Midbrain (tissue), 1 donor: Measurements from ENCODE around the gene SAA2.
A peak's percentile ranks its signal among the peaks of the same experiment; 100 is the strongest.
"Not testable (repeated sequence)": the region's sequence is repeated elsewhere in the genome, so short reads cannot be mapped to it uniquely, and the experiment has no call there.

Experiments
- DNase-seq: peaks from one replicate; lab custom pipeline; 2025; lab: John Stamatoyannopoulos, UW

The SAA2 gene

DNA sequence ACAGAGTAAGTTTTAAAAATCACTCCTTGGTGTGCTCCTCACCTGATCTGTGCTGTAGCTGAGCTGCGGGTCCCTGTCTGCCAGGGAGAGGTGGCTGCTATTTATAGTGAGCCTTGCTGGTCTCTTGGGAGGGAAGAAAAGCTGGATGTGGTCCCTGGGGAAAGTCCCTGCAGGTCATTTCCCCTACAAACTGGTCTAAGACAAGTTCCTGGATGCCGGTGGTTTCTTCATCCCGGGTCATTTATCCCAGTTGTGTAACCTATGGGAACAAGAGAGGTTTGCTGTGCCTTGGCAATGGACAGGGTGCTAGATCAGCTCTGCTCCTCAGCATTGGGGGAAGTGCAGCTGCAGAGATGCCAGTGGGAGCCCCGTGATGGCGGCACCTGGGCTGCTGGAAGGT lies at the start of gene SAA2:
Gene SAA2, minus strand, starts transcription at position 108 of the 400 bp plus-strand sequence. CDS start 657 bp downstream, outside the sequence.
- DNase-seq = no peak

DNA sequence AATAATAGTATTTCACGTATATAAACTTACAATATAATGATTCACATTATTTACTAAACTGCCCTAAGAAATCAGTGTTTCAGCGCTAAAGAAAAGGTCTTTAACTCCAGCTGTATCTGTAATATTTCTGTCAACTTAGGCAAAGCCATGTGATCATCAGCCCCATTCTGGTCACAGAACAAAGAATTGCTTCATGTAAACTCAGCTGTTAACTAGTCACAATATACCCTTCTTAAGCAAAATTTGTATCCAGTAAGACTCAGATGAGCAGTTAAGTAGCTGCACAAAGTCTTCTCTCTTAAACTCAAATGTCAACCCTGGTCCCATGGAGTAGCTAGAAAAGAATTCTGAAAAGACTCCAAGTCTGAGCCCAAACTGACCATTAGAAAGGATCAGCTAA lies 46.8 kb upstream of the SAA2 start:
- DNase-seq = peak; percentile 13

DNA sequence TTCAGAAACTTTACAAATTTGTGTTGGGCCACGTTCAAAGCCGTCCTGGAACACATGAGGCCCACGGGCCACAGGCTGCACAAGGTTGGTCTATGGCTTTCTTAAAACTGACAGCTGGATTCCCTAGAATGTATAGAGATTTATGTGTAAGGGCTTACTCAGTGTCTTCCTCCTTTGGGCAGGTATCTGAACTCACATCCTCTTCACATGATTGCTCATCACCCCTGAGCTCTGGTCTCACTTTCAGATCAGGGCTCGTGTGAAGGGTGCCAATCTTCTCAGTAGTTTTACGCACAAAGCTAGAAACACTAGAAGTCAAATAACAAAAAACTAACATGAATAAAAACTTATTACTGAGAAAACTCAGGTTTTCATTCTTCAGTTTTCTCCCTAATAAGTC lies 46.4 kb upstream of the SAA2 start:
- DNase-seq = no peak

DNA sequence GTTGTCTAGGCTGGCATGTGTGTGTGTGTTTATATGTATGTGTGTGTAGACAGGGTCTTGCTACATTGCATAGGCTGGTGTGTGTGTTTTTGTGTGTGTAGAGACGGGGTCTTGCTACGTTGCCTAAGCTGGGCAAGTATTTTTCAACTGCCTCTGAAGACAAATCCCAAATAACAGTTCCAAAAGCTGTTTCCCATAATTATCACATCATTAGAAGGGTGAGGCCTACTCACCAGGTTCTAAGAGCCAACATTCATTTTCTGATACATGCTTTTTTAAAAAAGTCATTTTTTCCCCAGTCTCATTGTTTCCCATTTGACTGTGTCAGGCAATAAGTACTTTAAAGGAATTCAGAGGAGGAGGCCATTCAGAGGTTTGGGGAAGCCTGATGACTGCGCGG lies 40.4 kb upstream of the SAA2 start:
- no peak for DNase-seq

DNA sequence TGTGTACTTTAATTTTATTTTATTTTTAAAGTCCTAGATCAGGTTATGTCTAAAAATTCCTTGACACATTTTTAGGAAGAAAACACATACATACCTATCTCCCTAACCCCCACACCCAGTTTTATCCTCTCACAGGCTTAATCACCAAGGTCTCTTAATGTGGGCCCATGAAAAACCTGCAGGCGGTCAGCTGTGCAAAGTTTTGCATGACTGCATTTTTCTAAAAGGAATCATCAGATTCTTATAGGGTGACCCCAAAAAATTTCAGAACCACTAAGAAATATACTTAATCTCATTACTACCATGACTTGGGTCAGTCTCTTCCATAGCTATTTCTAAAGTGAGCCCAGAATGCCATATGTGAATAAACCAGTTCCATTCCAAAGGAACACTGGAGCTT lies 37.4 kb upstream of the SAA2 start:
- DNase-seq = no peak

DNA sequence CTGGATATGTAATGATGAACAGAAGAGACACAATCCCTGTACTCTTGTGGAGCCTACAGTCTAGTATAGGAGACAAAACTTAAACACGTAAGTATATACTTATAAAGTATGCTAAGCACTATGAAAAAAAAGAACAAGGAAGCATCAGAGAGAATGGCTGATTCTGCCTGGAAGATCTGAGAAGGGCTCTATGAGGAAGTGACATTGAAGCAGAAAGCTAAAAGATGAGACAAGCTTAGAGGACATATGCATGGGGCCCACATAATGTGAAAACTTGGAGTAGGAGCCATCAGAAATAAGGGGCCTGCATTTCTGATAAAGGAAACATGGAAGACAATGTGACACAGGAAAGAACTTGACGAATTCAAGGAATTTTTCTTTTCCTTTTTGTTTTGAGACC lies 34.2 kb upstream of the SAA2 start:
- DNase-seq = no peak

DNA sequence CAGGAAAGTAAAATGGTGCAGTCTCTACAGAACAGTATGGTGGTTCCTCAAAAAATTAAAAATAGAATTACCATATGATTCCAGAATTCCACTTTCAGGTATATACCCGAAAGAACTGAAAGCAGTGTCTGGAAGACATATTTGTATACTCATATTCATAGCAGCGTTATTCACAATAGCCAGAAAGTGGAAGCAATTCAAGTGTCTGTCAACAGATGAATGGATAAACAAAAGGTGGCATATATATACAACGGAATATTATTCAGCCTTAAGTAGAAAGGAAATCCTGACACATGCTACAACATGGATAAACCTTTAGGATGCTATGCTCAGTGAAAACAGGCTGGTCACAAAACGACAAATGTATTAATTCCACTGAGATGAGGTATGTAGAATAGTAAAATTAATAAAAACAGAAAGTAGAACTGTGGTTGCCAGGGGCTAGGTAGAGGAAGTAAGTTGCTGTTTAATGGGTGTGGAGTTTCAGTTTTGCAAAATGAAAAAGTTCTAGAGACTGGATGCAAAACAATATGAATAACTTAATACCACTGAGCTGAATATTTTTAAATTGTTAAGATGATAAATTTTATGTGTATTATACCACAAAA lies 32.1 kb upstream of the SAA2 start:
- DNase-seq = no peak

DNA sequence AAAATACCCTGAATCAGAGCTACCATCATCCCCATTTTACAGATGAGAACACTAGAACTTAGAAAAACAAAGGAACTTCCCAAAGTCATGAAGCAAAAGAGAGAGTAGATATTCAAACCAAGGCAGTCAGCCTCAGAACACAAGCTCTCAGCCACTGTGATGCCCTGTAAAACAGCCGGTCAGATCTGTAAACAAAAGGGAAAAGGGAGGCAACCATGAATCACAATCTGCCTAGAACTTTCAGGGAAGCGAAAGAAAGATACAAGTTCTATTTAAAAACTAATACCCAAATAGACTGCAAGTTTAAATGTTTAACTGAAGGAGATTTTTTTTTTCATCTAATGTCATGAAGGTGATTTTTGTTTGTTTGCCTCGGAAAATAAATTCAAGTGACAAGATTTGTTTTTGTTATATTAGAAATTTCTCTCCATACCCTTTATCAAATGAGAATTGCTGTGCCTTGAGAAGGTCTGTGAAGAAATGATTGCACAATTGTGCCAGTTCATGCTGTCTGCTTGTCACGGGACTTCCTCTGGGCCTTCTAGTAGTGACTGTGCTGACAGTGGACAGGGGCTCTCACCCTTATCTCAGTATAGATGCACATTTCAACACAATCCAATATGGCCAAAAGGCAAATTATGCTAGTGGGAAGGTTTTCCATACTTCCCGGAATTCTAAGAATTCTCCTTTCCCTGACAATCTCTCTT lies 29.2 kb upstream of the SAA2 start:
- DNase-seq = no peak

DNA sequence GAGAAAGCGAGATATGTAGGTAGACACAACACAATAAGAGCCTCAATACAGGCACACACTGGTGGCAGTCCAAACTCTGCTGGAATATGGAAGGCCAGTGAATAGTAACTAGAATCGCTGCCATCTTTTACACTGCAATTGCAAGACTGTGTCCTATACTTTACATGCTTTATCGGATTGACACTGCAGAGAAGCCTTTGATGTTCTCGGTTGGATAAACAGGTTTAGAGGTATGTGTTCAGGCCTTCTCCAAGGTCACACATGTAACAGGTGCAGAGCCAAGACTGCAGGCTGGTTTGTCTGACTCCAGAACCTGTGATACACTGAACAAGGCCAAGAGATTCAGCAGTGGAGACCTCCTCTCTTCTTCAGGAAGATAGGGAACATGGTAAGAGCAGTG lies 22.7 kb upstream of the SAA2 start:
- DNase-seq = no peak

DNA sequence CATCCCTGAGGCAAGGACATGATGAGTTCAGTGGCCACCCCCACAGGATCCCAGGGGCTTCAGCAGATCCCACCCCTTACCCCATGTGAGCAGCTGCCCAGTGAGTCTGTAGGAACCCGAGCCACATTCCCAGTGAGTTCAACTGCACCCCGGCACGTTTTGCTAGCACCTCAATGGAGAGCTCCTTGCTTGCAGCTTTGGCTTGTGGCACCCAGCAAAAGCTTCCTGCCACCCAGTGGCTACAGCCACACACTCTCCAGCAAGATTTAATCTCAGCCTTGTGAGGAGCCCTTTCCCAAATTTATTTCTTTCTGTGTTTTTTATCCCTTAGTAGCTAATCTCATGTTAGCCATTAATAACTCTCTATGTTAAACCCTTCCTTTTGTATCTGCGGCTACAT lies 21.6 kb upstream of the SAA2 start:
- DNase-seq = no peak

DNA sequence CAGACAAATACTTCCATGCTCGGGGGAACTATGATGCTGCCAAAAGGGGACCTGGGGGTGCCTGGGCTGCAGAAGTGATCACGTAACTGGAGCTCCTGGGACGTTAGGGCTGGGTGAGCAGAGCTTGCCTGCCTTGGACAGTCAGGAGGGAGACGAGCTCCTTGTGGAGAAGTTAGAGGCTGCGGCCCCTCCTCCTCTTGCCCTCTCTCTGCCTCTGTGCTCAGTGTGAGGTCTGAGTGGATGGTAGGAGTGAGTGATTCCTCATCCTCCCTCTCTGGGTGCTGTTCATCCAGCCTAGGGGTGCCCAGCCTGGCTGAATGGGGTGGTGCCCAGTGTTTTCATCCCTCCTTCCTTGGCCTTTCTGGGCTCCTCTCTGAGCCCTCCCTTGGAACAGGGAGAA lies 20.8 kb upstream of the SAA2 start:
- DNase-seq = not testable (repeated sequence)

DNA sequence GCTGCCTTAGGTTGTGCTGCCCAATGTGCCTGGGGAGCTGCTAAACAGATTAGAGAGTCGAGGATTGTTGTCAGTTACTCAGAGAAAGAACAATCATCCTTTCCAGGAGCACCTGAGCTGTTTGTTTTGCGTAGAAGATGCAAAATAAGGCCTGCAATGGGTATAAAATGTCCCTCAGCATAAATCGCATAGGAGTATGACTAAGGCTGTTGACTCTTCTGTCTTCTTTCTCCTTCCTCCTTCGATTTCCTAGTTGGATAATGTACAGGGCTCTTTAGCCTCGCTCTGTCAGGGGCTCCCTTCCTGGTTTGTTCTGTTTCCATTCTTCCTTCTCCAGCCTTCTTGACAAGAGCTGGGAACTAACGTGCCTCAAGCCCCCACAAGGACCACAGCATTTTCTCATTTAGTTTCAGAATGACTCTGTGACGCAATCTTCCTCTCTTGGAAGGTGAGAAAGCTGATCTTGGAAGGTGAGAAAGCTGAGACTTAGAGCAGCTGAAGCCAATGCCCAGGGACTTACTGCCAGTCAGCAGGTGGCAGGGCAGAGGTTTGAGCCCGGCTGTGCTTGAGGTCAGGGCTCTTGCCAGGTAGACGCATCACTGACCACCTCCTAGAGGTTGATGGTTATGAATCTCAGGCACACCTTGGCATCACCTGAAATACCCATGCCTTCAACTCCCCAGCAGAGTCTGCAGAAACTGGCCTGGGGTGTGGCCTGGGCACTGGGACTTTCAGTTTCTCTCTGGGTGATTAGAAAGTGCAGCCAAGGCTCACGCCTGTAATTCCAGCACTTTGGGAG lies 19.1 kb upstream of the SAA2 start:
- not testable (repeated sequence) for DNase-seq

DNA sequence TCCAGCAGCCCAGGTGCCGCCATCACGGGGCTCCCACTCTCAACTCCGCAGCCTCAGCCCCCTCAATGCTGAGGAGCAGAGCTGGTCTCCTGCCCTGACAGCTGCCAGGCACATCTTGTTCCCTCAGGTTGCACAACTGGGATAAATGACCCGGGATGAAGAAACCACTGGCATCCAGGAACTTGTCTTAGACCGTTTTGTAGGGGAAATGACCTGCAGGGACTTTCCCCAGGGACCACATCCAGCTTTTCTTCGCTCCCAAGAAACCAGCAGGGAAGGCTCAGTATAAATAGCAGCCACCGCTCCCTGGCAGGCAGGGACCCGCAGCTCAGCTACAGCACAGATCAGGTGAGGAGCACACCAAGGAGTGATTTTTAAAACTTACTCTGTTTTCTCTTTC lies 17.5 kb upstream of the SAA2 start, which contains the start of gene SAA1:
Gene SAA1, plus strand, starts transcription at position 316 of the 400 bp plus-strand sequence. CDS start 624 bp downstream, outside the sequence.
- DNase-seq = no peak

DNA sequence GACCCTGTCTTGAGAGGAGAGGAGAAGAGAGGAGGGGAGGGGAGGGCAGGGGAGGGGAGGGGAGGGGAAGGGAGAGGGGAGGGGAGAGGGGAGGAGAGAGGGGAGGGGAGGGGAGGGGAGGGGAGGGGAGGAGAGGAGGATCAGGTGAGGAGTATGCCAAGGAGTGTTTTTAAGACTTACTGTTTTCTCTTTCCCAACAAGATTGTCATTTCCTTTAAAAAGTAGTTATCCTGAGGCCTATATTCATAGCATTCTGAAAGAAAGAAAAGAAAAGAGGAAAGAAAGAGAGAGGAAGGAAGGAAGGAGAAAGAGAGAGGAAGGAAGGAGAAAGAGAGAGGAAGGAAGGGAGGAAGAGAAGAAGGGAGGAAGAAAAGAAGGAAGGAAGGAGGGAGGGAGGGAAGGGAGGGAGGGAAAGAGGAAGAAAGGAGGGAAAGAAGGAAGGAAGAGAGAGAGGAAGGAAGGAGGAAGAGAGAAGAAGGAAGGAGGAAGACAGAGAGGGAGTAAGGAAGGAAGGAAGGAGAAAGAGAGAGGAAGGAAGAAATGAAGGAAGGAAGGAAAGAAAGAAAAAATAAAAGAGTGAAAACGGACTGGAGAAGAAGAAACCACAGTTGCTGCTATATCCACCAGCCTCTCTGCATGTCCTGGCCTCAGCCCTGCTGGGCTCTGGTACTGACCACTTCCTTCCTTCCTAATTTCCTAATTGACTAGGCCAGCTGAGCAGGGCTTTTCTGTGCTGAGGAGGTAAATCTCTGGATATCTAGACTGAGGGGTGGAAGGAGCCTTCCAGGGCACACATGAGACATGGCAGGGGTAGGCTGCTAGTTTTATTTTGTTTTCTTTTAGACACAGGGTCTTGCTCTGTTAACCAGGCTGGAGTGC lies 16.4 kb upstream of the SAA2 start:
- DNase-seq = no peak

DNA sequence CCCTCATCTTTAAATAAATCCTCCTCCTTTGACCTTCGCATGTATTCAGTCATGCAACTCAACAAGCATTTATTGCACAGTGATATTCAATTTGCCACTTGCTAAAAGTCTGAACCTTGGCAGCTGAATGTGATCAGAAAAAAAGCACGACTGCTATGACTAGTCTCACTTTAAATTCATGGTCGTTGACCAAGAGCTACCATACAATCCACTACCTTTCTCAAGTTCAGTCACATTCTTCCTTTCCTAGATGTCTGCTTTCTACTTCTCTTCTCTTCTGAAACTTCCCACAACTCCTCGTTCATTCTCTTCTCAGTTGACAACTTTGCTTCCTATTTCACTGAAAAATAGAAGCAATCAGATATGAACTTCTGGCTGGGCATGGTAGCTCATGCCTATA lies 15.6 kb upstream of the SAA2 start:
- no peak for DNase-seq

DNA sequence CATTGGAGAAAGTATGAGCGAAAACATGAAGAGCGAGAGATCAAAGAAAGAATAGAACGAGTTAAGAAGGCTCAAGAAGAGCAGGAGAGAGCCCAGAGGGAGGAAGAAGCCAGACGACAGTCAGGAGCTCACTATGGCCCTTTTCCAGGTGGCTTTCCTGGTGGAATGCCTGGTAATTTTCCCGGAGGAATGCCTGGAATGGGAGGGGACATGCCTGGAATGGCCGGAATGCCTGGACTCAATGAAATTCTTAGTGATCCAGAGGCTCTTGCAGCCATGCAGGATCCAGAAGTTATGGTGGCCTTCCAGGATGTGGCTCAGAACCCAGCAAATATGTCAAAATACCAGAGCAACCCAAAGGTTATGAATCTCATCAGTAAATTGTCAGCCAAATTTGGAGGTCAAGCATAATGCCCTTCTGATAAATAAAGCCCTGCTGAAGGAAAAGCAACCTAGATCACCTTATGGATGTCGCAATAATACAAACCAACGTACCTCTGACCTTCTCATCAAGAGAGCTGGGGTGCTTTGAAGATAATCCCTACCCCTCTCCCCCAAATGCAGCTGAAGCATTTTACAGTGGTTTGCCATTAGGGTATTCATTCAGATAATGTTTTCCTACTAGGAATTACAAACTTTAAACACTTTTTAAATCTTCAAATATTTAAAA lies 14.3 kb upstream of the SAA2 start:
- not testable (repeated sequence) for DNase-seq

DNA sequence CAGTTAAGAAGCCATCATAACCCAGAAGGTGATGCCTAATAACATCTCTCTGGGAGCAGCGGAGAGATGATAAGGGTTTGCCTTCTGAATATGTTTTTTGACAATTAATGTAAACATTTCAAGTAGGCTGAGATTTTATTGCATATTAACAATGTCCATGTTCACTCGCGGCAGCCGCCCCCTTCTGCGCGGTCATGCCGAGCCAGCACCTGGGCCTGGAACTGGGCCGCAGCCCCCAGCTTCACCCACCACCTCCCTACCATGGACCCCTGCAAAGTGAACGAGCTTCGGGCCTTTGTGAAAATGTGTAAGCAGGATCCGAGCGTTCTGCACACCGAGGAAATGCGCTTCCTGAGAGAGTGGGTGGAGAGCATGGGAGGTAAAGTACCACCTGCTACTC lies 13.3 kb upstream of the SAA2 start:
- no peak for DNase-seq

DNA sequence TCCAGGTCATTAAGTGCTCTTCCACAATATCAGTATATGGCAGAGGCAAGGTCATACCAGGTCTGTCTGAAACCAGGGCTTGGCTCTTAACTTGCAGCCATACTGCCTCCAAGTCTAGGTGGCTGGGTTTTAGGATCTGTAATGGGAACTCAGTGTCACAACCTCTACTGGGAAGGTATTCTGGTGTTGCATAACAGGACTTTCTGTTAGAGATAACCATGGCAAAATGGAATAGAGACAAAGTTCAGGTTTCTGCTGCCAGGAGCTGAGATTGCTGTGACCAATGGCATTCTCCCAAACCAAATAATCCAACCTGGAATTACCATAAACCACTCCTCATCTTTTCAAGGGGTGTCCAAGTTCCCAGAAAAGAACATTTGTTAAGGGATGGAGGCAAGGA lies 10.8 kb upstream of the SAA2 start:
- DNase-seq = no peak

DNA sequence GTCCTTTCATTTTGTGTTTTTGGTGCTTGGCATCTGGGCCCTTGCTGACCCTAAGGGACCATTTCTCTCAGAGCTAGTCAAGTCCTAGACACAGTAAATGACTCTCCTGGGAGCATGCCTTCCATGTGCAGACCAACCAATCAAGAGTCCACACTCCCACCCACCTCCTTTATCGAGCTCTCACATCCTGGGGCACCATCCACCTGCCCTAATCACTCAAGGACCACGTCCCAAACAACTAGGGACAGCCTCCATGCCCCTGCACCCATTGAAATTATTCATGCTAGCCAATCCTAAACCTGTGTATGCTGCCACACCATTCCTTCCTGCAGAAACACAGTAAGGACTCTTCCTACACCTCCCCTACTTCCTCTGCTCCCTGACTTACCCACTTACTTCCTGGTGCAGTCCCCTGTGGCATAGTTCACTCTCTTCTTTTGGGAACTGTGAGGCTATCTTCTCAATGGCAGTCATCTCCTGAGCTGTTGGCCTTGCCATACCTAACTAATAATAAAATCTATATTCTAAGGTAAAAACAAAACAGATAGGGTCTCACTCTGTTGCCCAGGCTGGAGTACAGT lies 6.4 kb upstream of the SAA2 start:
- DNase-seq = no peak

DNA sequence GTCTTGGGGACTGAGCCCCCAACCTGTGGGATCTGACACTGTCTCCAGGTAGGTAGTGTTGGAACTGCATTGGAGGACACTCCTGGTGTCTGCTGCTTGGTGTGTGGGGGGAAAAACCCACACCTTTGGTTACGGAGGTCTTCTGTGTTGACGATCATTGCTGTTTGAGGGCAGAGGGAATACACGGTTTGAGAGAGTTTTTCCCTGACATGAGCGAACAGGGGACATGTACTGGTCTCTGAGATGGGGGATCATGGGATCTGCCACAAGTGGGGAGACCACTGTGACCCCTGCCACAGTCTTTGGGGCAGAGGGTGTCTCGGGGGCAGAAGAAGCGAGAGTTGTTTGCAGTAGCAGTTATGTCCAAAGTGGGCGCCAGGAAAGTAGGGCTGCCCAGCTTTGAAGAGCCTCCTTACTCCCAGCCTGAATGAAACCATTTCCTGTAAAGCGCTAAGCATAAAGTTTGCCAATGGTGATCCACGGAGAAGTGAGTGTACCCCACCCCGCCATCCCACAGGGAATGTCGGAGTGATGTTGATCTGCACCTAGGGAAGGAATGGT lies 5.4 kb upstream of the SAA2 start:
- no peak for DNase-seq

DNA sequence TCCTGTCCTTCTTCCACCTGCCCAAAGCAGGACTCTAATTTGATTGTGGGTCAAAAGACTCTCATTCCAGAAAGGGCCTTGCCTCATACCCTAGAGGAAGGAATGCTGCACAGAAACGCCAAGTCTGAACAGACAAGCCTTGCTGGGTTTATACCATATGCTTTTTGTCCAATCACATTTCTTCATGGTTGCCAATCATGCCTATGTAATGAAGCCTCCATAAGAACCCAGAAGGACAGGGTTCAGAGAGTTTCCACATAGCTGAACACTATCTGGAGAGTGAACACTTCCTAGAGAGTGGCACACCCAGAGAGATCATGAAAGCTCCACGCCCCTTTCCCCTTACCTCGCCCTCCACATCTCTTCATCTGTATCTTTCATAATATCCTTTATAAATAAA lies 4.8 kb upstream of the SAA2 start:
- DNase-seq = no peak
